ENCODE results near the gene AP2A1.

DNA sequence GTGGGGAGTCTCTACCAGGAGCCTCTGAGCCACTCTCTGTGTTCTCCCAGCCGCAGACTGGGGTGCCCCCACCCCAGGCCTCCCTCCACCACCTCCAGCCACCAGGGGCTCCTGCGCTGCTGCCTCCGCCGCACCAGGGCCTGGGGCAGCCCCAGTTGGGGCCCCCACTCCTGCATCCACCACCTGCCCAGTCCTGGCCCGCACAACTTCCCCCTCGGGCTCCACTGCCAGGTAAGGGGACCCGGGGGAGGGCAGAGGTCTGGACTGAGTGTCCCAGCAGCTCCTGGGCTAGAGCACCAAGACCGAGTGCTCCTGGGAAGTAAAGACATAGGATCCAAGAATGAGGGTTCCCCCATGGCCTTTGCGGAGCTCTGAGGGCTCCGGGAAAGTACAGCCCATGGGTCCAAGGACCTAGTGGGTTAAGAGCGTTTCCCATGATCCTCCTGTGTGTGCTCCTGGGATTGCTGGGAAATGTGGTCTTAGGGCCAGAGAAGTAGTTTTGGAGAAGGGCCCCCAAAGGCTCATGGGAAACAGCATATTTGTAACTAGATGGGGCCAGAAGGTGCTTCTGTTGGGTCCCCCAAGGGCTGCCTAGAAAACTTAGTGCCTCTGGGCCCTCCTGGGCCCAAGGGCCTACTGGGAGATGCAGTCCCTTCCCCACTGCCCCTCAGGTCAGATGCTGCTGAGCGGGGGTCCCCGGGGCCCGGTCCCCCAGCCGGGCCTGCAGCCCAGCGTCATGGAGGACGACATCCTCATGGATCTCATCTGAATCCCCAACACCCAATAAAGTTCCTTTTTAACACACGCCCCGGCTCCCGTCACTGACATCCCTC is 69.6 kb downstream of the AP2A1 start:
- TF ChIP-seq, protein P1, sequence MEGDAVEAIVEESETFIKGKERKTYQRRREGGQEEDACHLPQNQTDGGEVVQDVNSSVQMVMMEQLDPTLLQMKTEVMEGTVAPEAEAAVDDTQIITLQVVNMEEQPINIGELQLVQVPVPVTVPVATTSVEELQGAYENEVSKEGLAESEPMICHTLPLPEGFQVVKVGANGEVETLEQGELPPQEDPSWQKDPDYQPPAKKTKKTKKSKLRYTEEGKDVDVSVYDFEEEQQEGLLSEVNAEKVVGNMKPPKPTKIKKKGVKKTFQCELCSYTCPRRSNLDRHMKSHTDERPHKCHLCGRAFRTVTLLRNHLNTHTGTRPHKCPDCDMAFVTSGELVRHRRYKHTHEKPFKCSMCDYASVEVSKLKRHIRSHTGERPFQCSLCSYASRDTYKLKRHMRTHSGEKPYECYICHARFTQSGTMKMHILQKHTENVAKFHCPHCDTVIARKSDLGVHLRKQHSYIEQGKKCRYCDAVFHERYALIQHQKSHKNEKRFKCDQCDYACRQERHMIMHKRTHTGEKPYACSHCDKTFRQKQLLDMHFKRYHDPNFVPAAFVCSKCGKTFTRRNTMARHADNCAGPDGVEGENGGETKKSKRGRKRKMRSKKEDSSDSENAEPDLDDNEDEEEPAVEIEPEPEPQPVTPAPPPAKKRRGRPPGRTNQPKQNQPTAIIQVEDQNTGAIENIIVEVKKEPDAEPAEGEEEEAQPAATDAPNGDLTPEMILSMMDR (IDR thresholded peaks at IDR 0.05), result no peak
- TF ChIP-seq POLR2A (IDR thresholded peaks at IDR 0.05) (no peak), POLR2AphosphoS5 (IDR thresholded peaks at IDR 0.05) (no peak)
